ENCODE results near the gene XXYLT1.

- TF ChIP-seq ZBTB8A (IDR thresholded peaks at IDR 0.05; ENCODE audit: partially characterized antibody) (no peak), CTCF (IDR thresholded peaks at IDR 0.05 in 2 of 3, conservative IDR thresholded peaks at IDR 0.05 in 1 of 3; ENCODE audit: insufficient read depth in 2 of 3, low read depth in 1 of 3, low read length in 3 of 3) (no peak), EWSR1 (IDR thresholded peaks at IDR 0.05; ENCODE audit: borderline replicate concordance, low read depth, partially characterized antibody) (no peak), CEBPB (tag; IDR thresholded peaks at IDR 0.05) (no peak), EZH2 (IDR thresholded peaks at IDR 0.05; ENCODE audit: borderline replicate concordance, low read depth, low read length) (no peak), TCF15 (CRISPR knock-in tag; IDR thresholded peaks at IDR 0.05) (no peak), ZNF253 (CRISPR knock-in tag; conservative IDR thresholded peaks at IDR 0.05) (no peak), FOXM1 (IDR thresholded peaks at IDR 0.05; ENCODE audit: low read depth) (no peak), FOXM1 (CRISPR knock-in tag; IDR thresholded peaks at IDR 0.05; ENCODE audit: low read depth) (no peak), ZNF512 (tag; IDR thresholded peaks at IDR 0.05) (no peak), RREB1 (CRISPR knock-in tag; IDR thresholded peaks at IDR 0.05) (no peak), ZNF609 (CRISPR knock-in tag; IDR thresholded peaks at IDR 0.05; ENCODE audit: borderline replicate concordance) (no peak), MTF1 (CRISPR knock-in tag; IDR thresholded peaks at IDR 0.05; ENCODE audit: borderline replicate concordance) (no peak), NFE2 (IDR thresholded peaks at IDR 0.05; ENCODE audit: low read depth) (no peak)
Observed at GRCh38 chr3:195072916-195073564, 197.9 kb downstream of the XXYLT1 start.

All from K562 (cell line).